ENCODE results near the gene ZCCHC8.
"Not testable (repeated sequence)": the region's sequence is repeated elsewhere in the genome, so short reads cannot be mapped to it uniquely, and the experiment has no call there.

ZCCHC8 gene

DNA sequence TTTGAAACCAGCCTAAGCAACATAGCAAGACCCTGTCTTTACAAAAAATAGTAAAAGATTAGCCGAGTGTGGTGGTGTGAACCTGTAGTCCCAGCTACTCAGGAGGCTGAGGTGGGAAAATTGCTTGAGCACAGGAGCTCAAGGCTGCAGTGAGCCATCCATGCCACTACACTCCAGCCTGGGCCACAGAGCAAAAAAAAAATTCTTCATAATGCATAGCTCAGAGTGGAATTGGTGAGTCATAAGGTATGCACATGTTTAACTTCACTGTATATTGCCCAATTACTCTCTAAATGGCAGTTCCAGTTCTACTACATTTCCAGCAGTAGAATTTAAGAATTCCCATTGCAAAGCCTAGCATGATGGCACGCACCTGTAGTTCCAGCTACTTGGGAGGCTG, 51.4 kb downstream of the ZCCHC8 start:
- DNase-seq = no peak
- Histone ChIP-seq H3K4me3 (no peak overlapping the region), H3K27me3 (no peaks in the 10 kb centered on the region), H3K4me1 (peaks cover 0 to 8% (median 0%) of the 10 kb centered on the region in 4 donors), H3K36me3 (no peaks in the 10 kb centered on the region), H3K27ac (no peak overlapping the region), H3K9me3 (no peaks in the 10 kb centered on the region)
- TF ChIP-seq, protein P1, sequence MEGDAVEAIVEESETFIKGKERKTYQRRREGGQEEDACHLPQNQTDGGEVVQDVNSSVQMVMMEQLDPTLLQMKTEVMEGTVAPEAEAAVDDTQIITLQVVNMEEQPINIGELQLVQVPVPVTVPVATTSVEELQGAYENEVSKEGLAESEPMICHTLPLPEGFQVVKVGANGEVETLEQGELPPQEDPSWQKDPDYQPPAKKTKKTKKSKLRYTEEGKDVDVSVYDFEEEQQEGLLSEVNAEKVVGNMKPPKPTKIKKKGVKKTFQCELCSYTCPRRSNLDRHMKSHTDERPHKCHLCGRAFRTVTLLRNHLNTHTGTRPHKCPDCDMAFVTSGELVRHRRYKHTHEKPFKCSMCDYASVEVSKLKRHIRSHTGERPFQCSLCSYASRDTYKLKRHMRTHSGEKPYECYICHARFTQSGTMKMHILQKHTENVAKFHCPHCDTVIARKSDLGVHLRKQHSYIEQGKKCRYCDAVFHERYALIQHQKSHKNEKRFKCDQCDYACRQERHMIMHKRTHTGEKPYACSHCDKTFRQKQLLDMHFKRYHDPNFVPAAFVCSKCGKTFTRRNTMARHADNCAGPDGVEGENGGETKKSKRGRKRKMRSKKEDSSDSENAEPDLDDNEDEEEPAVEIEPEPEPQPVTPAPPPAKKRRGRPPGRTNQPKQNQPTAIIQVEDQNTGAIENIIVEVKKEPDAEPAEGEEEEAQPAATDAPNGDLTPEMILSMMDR (IDR thresholded peaks at IDR 0.05) = no peak
- intact Hi-C loops (cut with DNase I; ENCODE audit: low total_unique reads) = no loop called here

GRCh38 chr12:122447825-122448224, 52.9 kb downstream of the ZCCHC8 start:
- H3K36me3 ChIP-seq; H3K4me3 ChIP-seq; H3K4me1 ChIP-seq; H3K27me3 ChIP-seq; intact Hi-C loops (cut with DNase I; ENCODE audit: low total_unique reads); DNase-seq; H3K9me3 ChIP-seq; H3K27ac ChIP-seq: not testable (repeated sequence)

GRCh38 chr12:122446390-122446789, 54.3 kb downstream of the ZCCHC8 start:
- H3K9me3 ChIP-seq; H3K36me3 ChIP-seq; H3K27ac ChIP-seq; H3K4me3 ChIP-seq; DNase-seq; H3K4me1 ChIP-seq; intact Hi-C loops (cut with DNase I; ENCODE audit: low total_unique reads); H3K27me3 ChIP-seq: not testable (repeated sequence)

- DNase-seq; intact Hi-C loops (cut with DNase I; ENCODE audit: low total_unique reads): not testable (repeated sequence)
These were observed 56.7 kb downstream of the ZCCHC8 start for GRCh38 chr12:122444071-122444470.

DNA sequence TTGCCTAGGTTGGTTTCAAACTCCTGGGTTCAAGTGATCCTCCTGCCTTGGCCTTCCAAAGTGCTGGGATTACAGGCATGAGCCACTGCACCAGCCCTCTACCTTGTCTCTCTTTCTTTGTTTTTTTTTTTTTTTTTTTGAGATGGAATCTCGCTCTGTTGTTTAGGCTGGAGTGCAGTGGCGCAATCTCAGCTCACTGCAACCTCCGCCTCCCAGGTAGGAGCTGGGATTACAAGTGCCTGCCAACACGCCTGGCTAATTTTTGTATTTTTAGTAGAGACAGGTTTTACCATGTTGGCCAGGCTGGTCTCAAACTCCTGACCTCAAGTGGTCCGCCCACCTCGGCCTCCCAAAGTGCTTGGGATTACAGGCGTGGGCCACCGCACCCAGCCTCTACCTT, 61.9 kb downstream of the ZCCHC8 start:
- H3K4me1 ChIP-seq; H3K9me3 ChIP-seq; H3K27ac ChIP-seq; DNase-seq; H3K36me3 ChIP-seq; H3K4me3 ChIP-seq; H3K27me3 ChIP-seq; intact Hi-C loops (cut with DNase I; ENCODE audit: low total_unique reads): not testable (repeated sequence)

More at GRCh38 chr12:122444071-122444470, 56.7 kb downstream of the ZCCHC8 start:
- H3K9me3 ChIP-seq, H3K27me3 ChIP-seq, H3K36me3 ChIP-seq, H3K27ac ChIP-seq, H3K4me3 ChIP-seq, H3K4me1 ChIP-seq: not testable (repeated sequence)

GRCh38 chr12:122437656-122438121, 63.0 kb downstream of the ZCCHC8 start:
- Histone ChIP-seq H3K27me3 (no peaks in the 10 kb centered on the region), H3K9me3 (no peaks in the 10 kb centered on the region), H3K4me1 (peaks cover 0 to 9% (median 8%) of the 10 kb centered on the region in 4 donors), H3K36me3 (no peaks in the 10 kb centered on the region), H3K4me3 (no peak overlapping the region), H3K27ac (peak overlapping the region; percentile 28 to 55)
- DNase-seq = peak; percentile 50 to 86
- TF ChIP-seq, protein P1 (IDR thresholded peaks at IDR 0.05) = no peak
- intact Hi-C loops (cut with DNase I; ENCODE audit: low total_unique reads) = no loop called here

DNA sequence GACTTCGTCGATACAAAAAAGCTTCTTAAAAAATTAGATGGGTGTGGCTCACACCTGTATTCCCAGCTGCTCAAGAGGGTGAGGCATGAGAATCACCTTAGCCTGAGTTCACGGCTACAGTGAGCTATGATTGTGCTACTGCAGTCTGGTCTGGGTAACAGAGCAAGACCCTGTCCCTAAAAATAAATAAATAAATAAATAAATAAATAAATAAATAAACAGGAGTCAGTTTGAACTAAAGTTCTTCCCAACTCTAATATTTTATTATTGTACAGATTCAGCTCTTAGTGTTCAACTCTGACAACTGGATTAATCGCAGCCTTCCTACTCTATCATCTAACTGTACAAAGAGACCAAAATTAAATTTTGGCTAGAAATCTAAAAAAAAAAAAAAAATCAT, 65.5 kb downstream of the ZCCHC8 start:
- TF ChIP-seq, protein P1 (IDR thresholded peaks at IDR 0.05) = no peak
- intact Hi-C loops (cut with DNase I; ENCODE audit: low total_unique reads) = no loop called here
- H3K4me3 ChIP-seq = no peak overlapping the region
- no peak for DNase-seq
- H3K27me3 ChIP-seq = no peaks in the 10 kb centered on the region
- H3K9me3 ChIP-seq = no peaks in the 10 kb centered on the region
- no peaks in the 10 kb centered on the region for H3K36me3 ChIP-seq
- H3K27ac ChIP-seq = no peak overlapping the region
- H3K4me1 ChIP-seq = peaks cover 0 to 9% (median 8%) of the 10 kb centered on the region in 4 donors

GRCh38 chr12:122429043-122429442, 71.7 kb downstream of the ZCCHC8 start:
- H3K36me3 ChIP-seq; H3K4me1 ChIP-seq; H3K27me3 ChIP-seq; H3K27ac ChIP-seq; DNase-seq; H3K4me3 ChIP-seq; intact Hi-C loops (cut with DNase I; ENCODE audit: low total_unique reads); H3K9me3 ChIP-seq: not testable (repeated sequence)
